AG09309 (cell line): ENCODE results near the gene MLXIPL.

Experiments
- DNase-seq: peaks from one replicate; pipeline ENCODE4 v3.0.0-alpha.2; 2010; ENCODE audit warnings: low read depth
- H3K4me3 ChIP-seq: 2 replicates; pipeline ENCODE4 v1.5.1; 2011; ENCODE audit warnings: mild to moderate bottlenecking, low read depth, low read length, moderate library complexity; ENCODE audit not compliant: control insufficient read depth
- CTCF ChIP-seq: IDR thresholded peaks from 2 replicates; pipeline ENCODE4 v1.5.1; 2011; ENCODE audit warnings: mild to moderate bottlenecking, low read depth, low read length, inconsistent platforms; ENCODE audit not compliant: insufficient read depth, control insufficient read depth; ENCODE audit errors: missing control alignments

Gene MLXIPL

GRCh38 chr7:73605601-73606220 is 18.6 kb downstream of the MLXIPL start:
- no peak for TF ChIP-seq CTCF
- H3K4me3 ChIP-seq: no peak overlapping the region
- no peak for DNase-seq

- no peak overlapping the region for H3K4me3 ChIP-seq
- TF ChIP-seq CTCF: no peak
- no peak for DNase-seq
Observed at GRCh38 chr7:73602721-73603651, 21.3 kb downstream of the MLXIPL start.

- DNase-seq: no peak
- no peak for TF ChIP-seq CTCF
- no peak overlapping the region for H3K4me3 ChIP-seq
Observed at GRCh38 chr7:73599916-73600315, 24.4 kb downstream of the MLXIPL start.

- DNase-seq: no peak
- no peak for TF ChIP-seq CTCF
- no peak overlapping the region for H3K4me3 ChIP-seq
Observed at GRCh38 chr7:73599151-73599882, 25.0 kb downstream of the MLXIPL start.

GRCh38 chr7:73597978-73598782 is 26.1 kb downstream of the MLXIPL start:
- no peak overlapping the region for H3K4me3 ChIP-seq
- TF ChIP-seq CTCF: no peak
- no peak for DNase-seq
